ENCODE results near the gene GOLPH3. TPM values are rescaled to one million over a fixed set of nuclear protein-coding genes. Genes with fewer than 3 reads are reported as not detected.
"Not testable (repeated sequence)": the region's sequence is repeated elsewhere in the genome, so short reads cannot be mapped to it uniquely, and the experiment has no call there.

GOLPH3 gene
- total and polyA plus RNA-seq, 7 donors: 23.0 to 55.3 (median 31.0) TPM

DNA sequence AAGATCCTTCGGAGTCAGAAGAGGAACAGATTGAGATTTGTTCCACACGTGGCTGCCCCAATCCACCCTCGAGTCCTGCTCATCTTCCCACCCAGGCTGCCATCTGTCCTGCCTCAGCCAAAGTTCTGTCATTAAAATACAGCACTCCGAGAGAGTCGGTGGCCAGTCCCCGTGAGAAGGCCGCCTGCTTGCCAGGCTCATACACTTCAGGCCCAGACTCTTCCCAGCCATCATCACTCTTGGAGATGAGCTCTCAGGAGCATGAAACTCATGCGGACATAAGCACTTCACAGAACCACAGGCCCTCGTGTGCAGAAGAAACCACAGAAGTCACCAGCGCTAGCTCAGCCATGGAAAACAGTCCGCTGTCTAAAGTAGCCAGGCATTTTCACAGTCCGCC is 85.9 kb downstream of the GOLPH3 start:
- no peaks in the 10 kb centered on the region for H3K27me3 ChIP-seq (ENCODE audit: insufficient read depth in 3 of 3, low read length in 2 of 3)
- WGBS, 3 donors: 65 to 85% (median 69%) methylated on average over 12 of the region's 12 CpGs
- no peaks in the 10 kb centered on the region for H3K9me3 ChIP-seq
- no peak overlapping the region for H3K4me3 ChIP-seq
- ATAC-seq: no peak
- intact Hi-C loops (cut with DNase I): no loop called here
- H3K27ac ChIP-seq: no peak overlapping the region
- peaks cover 12% of the 10 kb centered on the region for H3K4me1 ChIP-seq
- peaks cover 0 to 3% of the 10 kb centered on the region in 2 donors for H3K36me3 ChIP-seq (ENCODE audit: insufficient read depth in 1 of 2, low read depth in 1 of 2)
- TF ChIP-seq, protein P1, sequence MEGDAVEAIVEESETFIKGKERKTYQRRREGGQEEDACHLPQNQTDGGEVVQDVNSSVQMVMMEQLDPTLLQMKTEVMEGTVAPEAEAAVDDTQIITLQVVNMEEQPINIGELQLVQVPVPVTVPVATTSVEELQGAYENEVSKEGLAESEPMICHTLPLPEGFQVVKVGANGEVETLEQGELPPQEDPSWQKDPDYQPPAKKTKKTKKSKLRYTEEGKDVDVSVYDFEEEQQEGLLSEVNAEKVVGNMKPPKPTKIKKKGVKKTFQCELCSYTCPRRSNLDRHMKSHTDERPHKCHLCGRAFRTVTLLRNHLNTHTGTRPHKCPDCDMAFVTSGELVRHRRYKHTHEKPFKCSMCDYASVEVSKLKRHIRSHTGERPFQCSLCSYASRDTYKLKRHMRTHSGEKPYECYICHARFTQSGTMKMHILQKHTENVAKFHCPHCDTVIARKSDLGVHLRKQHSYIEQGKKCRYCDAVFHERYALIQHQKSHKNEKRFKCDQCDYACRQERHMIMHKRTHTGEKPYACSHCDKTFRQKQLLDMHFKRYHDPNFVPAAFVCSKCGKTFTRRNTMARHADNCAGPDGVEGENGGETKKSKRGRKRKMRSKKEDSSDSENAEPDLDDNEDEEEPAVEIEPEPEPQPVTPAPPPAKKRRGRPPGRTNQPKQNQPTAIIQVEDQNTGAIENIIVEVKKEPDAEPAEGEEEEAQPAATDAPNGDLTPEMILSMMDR (IDR thresholded peaks at IDR 0.05): no peak
- DNase-seq: no peak

DNA sequence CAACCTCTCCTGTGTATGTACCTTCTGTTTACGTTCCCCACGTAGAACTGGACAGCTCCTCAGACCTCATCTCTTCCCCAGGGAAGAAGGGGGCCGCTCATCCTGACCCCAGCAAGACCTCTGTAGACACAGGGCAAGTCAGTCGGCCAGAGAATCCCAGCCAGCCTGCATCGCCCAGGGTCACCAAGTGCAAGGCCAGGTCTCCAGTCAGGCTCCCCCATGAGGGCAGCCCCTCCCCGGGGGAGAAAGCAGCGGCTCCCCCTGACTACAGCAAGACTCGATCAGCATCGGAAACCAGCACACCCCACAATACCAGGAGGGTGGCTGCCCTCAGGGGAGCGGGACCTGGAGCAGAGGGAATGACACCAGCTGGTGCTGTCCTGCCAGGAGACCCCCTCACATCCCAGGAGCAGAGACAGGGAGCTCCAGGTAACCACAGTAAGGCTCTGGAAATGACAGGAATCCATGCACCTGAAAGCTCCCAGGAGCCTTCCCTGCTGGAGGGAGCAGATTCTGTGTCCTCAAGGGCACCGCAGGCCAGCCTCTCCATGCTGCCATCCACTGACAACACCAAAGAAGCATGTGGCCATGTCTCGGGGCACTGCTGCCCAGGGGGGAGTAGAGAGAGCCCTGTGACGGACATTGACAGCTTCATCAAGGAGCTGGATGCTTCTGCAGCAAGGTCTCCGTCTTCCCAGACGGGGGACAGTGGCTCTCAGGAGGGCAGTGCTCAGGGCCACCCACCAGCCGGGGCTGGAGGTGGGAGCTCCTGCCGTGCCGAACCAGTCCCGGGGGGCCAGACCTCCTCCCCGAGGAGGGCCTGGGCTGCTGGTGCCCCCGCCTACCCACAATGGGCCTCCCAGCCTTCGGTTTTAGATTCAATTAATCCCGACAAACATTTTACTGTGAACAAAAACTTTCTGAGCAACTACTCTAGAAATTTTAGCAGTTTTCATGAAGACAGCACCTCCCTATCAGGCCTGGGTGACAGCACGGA is 86.7 kb downstream of the GOLPH3 start:
- Histone ChIP-seq H3K27me3 (ENCODE audit: insufficient read depth in 3 of 3, low read length in 2 of 3) (no peaks in the 10 kb centered on the region), H3K36me3 (ENCODE audit: insufficient read depth in 1 of 2, low read depth in 1 of 2) (peaks cover 0 to 3% of the 10 kb centered on the region in 2 donors), H3K4me1 (peaks cover 4% of the 10 kb centered on the region), H3K4me3 (no peak overlapping the region), H3K27ac (no peak overlapping the region), H3K9me3 (no peaks in the 10 kb centered on the region)
- ATAC-seq (no peak), DNase-seq (no peak)
- 89 to 91% (median 89%) methylated on average over 23 to 24 of the region's 24 CpGs for WGBS, 3 donors
- intact Hi-C loops (cut with DNase I): no loop called here
- TF ChIP-seq, protein P1 (IDR thresholded peaks at IDR 0.05): no peak

DNA sequence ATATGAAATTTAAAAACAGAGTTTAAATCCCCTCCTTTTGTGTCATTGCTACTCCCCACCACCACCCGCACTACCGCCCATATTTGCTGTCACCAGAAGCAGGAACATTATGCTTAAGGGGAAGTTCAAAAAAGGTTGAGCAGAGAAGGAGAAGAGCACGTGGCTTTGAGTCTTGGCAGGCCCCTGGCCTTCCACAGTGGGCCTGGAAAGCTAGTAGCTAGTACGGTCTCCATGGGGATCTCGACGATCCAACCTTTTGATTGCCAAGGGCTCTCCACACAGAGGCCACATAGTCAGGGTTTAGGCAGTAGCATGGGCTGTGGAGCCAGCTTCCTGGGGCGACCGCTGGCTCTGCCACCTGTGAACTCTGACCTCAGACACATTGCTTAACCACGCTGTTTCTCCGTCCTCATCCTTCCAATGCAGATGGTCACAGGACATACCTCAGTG is 90.1 kb downstream of the GOLPH3 start:
- ATAC-seq: peak; percentile 20 to 49 (median 32)
- TF ChIP-seq, protein P1 (IDR thresholded peaks at IDR 0.05): no peak
- no peaks in the 10 kb centered on the region for H3K36me3 ChIP-seq (ENCODE audit: insufficient read depth in 1 of 2, low read depth in 1 of 2)
- intact Hi-C loops (cut with DNase I): no loop called here
- no peaks in the 10 kb centered on the region for H3K27me3 ChIP-seq (ENCODE audit: insufficient read depth in 3 of 3, low read length in 2 of 3)
- no peak overlapping the region for H3K4me3 ChIP-seq
- WGBS, 3 donors: 54 to 70% (median 54%) methylated on average over 10 of the region's 10 CpGs
- no peaks in the 10 kb centered on the region for H3K4me1 ChIP-seq
- H3K9me3 ChIP-seq: no peaks in the 10 kb centered on the region
- no peak for DNase-seq
- H3K27ac ChIP-seq: no peak overlapping the region

DNA sequence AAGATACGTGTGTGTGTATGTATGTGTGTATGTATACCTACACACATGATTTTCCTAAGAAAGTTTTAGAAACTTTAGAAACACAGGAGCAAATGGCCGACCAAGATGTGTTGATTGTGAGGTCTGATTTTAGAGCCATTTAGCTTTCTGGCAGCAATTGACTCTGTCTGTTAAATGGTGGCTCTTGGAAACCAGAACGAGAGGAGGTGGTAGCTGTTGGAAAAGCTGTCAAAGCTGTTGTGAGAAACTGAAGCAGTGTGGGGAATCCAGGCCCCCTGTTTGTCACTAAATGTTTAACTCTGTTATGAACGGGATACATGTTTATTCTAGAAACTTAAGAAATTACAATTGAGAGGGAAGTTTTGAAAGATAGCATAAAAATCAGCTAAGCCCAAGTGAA is 91.4 kb downstream of the GOLPH3 start:
- TF ChIP-seq, protein P1 (IDR thresholded peaks at IDR 0.05): no peak
- H3K27me3 ChIP-seq (ENCODE audit: insufficient read depth in 3 of 3, low read length in 2 of 3): no peaks in the 10 kb centered on the region
- WGBS, 3 donors: 85 to 90% (median 88%) methylated on average over 4 of the region's 4 CpGs
- ATAC-seq (no peak), DNase-seq (no peak)
- no peak overlapping the region for H3K27ac ChIP-seq
- no peak overlapping the region for H3K4me3 ChIP-seq
- H3K36me3 ChIP-seq (ENCODE audit: insufficient read depth in 1 of 2, low read depth in 1 of 2): no peaks in the 10 kb centered on the region
- no peaks in the 10 kb centered on the region for H3K9me3 ChIP-seq
- no peaks in the 10 kb centered on the region for H3K4me1 ChIP-seq
- intact Hi-C loops (cut with DNase I): no loop called here

DNA sequence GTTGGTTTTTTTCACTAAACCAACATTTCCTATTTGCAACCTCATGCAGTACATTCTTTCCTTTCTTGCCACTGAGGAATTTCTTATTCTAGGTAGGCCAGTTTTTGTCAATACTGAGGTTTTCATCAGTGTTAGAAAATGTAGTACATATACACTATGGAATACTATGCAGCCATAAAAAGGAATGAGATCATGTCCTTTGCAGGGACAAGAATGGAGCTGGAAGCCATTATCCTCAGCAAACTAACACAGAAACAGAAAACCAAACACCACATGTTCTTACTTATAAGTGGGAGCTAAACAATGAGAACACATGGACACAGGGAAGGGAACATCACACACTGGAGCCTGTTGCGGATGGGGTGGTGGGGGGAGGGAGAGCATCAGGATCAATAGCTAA is 93.6 kb downstream of the GOLPH3 start:
- H3K4me3 ChIP-seq; H3K9me3 ChIP-seq; H3K27ac ChIP-seq; H3K27me3 ChIP-seq (ENCODE audit: insufficient read depth in 3 of 3, low read length in 2 of 3); H3K36me3 ChIP-seq (ENCODE audit: insufficient read depth in 1 of 2, low read depth in 1 of 2); H3K4me1 ChIP-seq; intact Hi-C loops (cut with DNase I); ATAC-seq; DNase-seq: not testable (repeated sequence)
- WGBS, 3 donors: 95 to 100% (median 96%) methylated on average over 1 of the region's 1 CpG

DNA sequence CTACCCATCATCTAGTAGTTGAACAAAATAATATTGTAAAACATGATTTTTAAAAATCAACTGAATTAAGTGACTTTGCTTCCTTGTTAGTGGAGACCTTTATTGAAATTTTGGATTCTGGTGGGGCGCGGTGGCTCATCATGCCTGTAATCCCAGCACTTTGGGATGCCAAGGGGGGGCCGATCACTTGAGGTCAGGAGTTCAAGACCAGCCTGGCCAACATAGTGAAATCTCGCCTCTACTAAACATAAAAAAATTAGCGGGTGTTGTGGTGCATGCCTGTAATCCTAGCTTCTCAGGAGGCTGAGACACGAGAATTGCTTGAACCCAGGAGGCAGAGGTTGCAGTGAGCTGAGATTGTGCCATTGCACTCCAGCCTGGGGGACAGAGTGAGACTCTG is 95.3 kb downstream of the GOLPH3 start:
- WGBS, 3 donors: 86 to 93% (median 87%) methylated on average over 6 of the region's 6 CpGs
- H3K27ac ChIP-seq; H3K36me3 ChIP-seq (ENCODE audit: insufficient read depth in 1 of 2, low read depth in 1 of 2); ATAC-seq; H3K27me3 ChIP-seq (ENCODE audit: insufficient read depth in 3 of 3, low read length in 2 of 3); H3K9me3 ChIP-seq; H3K4me3 ChIP-seq; DNase-seq; H3K4me1 ChIP-seq: not testable (repeated sequence)
- intact Hi-C loops (cut with DNase I): loop anchor here (5.0 kb wide), 2 partner anchors 147 to 252 kb away; no protein-coding TSS in a partner anchor
